Left lung (tissue), 10 donors: ENCODE data around the gene SUOX. TPM values are rescaled to one million over a fixed set of nuclear protein-coding genes. Genes with fewer than 3 reads are reported as not detected.
"Not testable (repeated sequence)": the region's sequence is repeated elsewhere in the genome, so short reads cannot be mapped to it uniquely, and the experiment has no call there.

ENCODE experiments used
- ATAC-seq: fragments of 200-7000 bp; cut with Tn5 transposase; one replicate; pipeline ENCODE4 v1.9.1; 2020; ENCODE audit warnings: moderate library complexity
- DNase-seq, 4 donors: peaks; one replicate each; pipeline ENCODE4 v3.0.0-alpha.2; 2013 to 2020
- H3K27ac ChIP-seq, 2 donors: fragments of 200-600 bp; sonication (generic) in 1 of 2; one replicate each; pipeline versions ENCODE4 v1.5.0 to v1.8.0; 2020 to 2021
- H3K27me3 ChIP-seq, 2 donors: fragments of 200-600 bp; sonication (generic) in 1 of 2; one replicate each; pipeline versions ENCODE4 v1.5.0 to v1.8.0; 2020 to 2021
- H3K36me3 ChIP-seq, 2 donors: fragments of 200-600 bp; sonication (generic) in 1 of 2; one replicate each; pipeline versions ENCODE4 v1.5.0 to v1.8.0; 2020 to 2021
- H3K4me1 ChIP-seq, 2 donors: fragments of 200-600 bp; one replicate each; pipeline ENCODE4 v1.8.0; 2021
- H3K4me3 ChIP-seq, 2 donors: fragments of 200-600 bp; sonication (generic) in 1 of 2; one replicate each; pipeline versions ENCODE4 v1.5.0 to v1.8.0; 2020 to 2021; ENCODE audit warnings: mild to moderate bottlenecking in 1 of 2
- H3K9me3 ChIP-seq, 2 donors: fragments of 200-600 bp; sonication (generic) in 1 of 2; one replicate each; pipeline versions ENCODE4 v1.5.0 to v1.8.0; 2020 to 2021
- CTCF ChIP-seq, 2 donors: fragments of 200-600 bp; sonication (generic) in 1 of 2; IDR thresholded peaks; one replicate each; pipeline versions ENCODE4 v1.5.0 to v1.8.0; 2021; ENCODE audit warnings: antibody characterized with exemption in 2 of 2
- intact Hi-C, 2 donors: fragments of 100-400 bp; cut with DNase I; formaldehyde crosslinking; loops; one replicate each; pipeline versions ENCODE4 v1.11.2 to v1.14.2; 2022
- polyA plus RNA-seq, 6 donors: library from polyadenylated mRNA; unstranded; fragments of 120-200 nt; gene quantifications; one replicate each; pipeline ENCODE4 v1.2.1, GENCODE V29; 2013; ENCODE audit not compliant: insufficient read length in 6 of 6
- total RNA-seq, 2 donors: library from RNA; stranded (reverse); fragmentation: NEBNext Ultra II Directional; extraction: Animal tissue kit (Norgen Biotek cat#: 25700); gene quantifications; one replicate each; pipeline ENCODE4 v1.2.1, GENCODE V29; 2021
- donor health status: DM: no; HTN: yes; CAD: no.
- donor health status: DM: no; HTN: no; CAD: no.

Gene SUOX
- total and polyA plus RNA-seq, 8 donors: 26.1 to 49.6 (median 41.2) TPM

- Histone ChIP-seq H3K4me3 (no peak overlapping the region), H3K9me3 (no peaks in the 10 kb centered on the region), H3K4me1 (peaks cover 0 to 30% of the 10 kb centered on the region in 2 donors), H3K36me3 (peaks cover 0 to 35% of the 10 kb centered on the region in 2 donors), H3K27ac (no peak overlapping the region), H3K27me3 (no peaks in the 10 kb centered on the region)
- ATAC-seq (no peak), DNase-seq (no peak)
- intact Hi-C loops: no loop called here
- TF ChIP-seq CTCF (IDR thresholded peaks at IDR 0.05): no peak
These were observed 4.5 kb downstream of the SUOX start for GRCh38 chr12:56001487-56002100.

GRCh38 chr12:56003376-56003775 lies 6.3 kb downstream of the SUOX start:
- DNase-seq, ATAC-seq, intact Hi-C loops, H3K27me3 ChIP-seq, H3K4me3 ChIP-seq, H3K9me3 ChIP-seq, H3K27ac ChIP-seq: not testable (repeated sequence)
- Histone ChIP-seq H3K4me1 (peaks cover 0 to 29% of the 10 kb centered on the region in 2 donors), H3K36me3 (peaks cover 0 to 35% of the 10 kb centered on the region in 2 donors)

GRCh38 chr12:56004211-56004610 lies 7.1 kb downstream of the SUOX start:
- intact Hi-C loops: no loop called here
- Histone ChIP-seq H3K4me3 (no peak overlapping the region), H3K4me1 (peaks cover 0 to 25% of the 10 kb centered on the region in 2 donors), H3K27me3 (no peaks in the 10 kb centered on the region), H3K9me3 (no peaks in the 10 kb centered on the region), H3K36me3 (peaks cover 0 to 35% of the 10 kb centered on the region in 2 donors), H3K27ac (no peak overlapping the region)
- no peak for TF ChIP-seq CTCF (IDR thresholded peaks at IDR 0.05)
- ATAC-seq (no peak), DNase-seq (no peak)

- intact Hi-C loops: no loop called here
- H3K9me3 ChIP-seq: no peaks in the 10 kb centered on the region
- peak; percentile 92 for ATAC-seq
- H3K27ac ChIP-seq: peak overlapping the region; percentile 78 to 83
- H3K4me1 ChIP-seq: peaks cover 0 to 25% of the 10 kb centered on the region in 2 donors
- TF ChIP-seq CTCF (IDR thresholded peaks at IDR 0.05): no peak
- H3K36me3 ChIP-seq: peaks cover 0 to 20% of the 10 kb centered on the region in 2 donors
- H3K27me3 ChIP-seq: no peaks in the 10 kb centered on the region
- peak overlapping the region; percentile 70 to 72 for H3K4me3 ChIP-seq
- peak; percentile 54 to 88 (median 62) for DNase-seq
These were observed 10.8 kb downstream of the SUOX start for GRCh38 chr12:56007564-56008559.

GRCh38 chr12:56010111-56010570 lies 13.1 kb downstream of the SUOX start:
- Histone ChIP-seq H3K27me3 (no peaks in the 10 kb centered on the region), H3K27ac (no peak overlapping the region), H3K9me3 (no peaks in the 10 kb centered on the region), H3K4me1 (peaks cover 0 to 25% of the 10 kb centered on the region in 2 donors), H3K36me3 (no peaks in the 10 kb centered on the region), H3K4me3 (no peak overlapping the region)
- no peak for ATAC-seq
- intact Hi-C loops: no loop called here
- no peak for TF ChIP-seq CTCF (IDR thresholded peaks at IDR 0.05)
- DNase-seq: no peak
